DND-41 (cell line): Measurements from ENCODE around the gene CNOT3.

Experiments
- CTCF ChIP-seq: IDR thresholded peaks from 2 replicates; pipeline ENCODE4 v1.5.1; 2012; ENCODE audit warnings: borderline replicate concordance, low read length, moderate library complexity, mild to moderate bottlenecking; ENCODE audit not compliant: poor library complexity, severe bottlenecking; ENCODE audit errors: extremely low read depth
- EZH2 ChIP-seq: IDR thresholded peaks from 3 replicates; pipeline ENCODE4 v1.6.1; 2012; ENCODE audit warnings: borderline replicate concordance, low read depth, mild to moderate bottlenecking, moderate library complexity, low read length, inconsistent platforms; ENCODE audit not compliant: severe bottlenecking

DNA sequence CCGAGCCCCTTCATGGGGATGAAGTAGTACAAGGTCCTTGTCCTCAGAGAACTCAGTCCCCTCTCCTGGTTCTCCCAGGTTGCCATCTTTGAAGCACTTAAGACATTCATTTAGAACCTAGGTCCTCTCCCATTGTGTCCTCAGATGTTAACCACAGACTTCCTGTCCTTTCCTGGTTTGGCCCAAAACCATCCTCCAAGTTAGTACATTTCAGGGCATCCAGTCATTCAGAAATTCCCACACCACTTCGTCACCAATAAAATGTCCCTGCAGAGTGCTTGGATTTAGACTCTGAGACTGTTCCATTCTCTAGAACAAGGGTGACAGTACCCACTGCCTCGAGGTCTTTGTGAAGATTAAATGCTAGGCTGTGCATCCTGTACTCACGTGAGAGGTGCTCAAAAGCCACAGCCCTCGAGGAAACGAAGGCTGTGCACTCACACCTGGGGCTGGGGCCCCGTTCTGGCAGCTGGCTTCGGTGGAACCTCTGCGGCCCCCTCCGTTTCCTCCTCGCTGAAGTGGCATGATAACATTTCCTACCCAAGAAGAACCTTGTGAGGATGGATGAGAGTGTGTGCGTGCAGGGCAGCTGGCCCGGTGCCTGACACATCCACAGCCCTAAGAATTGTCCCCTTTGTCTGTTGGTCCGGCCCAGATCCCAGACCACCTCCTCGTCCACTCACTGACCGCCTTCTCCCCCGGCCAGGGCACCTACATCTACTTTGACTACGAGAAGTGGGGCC lies 17.2 kb downstream of the CNOT3 start:
- TF ChIP-seq CTCF (no peak), EZH2 (no peak)
